ENCODE data around the gene ZNF77.
"Not testable (repeated sequence)": the region's sequence is repeated elsewhere in the genome, so short reads cannot be mapped to it uniquely, and the experiment has no call there.

Gene ZNF77

GRCh38 chr19:2970201-2970835 lies 25.5 kb upstream of the ZNF77 start:
- DNase-seq = peak in 2 of 4 experiments; percentile 16 to 27

- DNase-seq = peak in 3 of 4 experiments; percentile 41 to 51 (median 49)
These were observed 24.3 kb upstream of the ZNF77 start for GRCh38 chr19:2969104-2969504.

GRCh38 chr19:2967972-2968371 lies 23.2 kb upstream of the ZNF77 start:
- DNase-seq = no peak

GRCh38 chr19:2964874-2965273 lies 20.1 kb upstream of the ZNF77 start:
- DNase-seq = no peak

GRCh38 chr19:2963631-2964030 lies 18.9 kb upstream of the ZNF77 start:
- not testable (repeated sequence) for DNase-seq

GRCh38 chr19:2963122-2963521 lies 18.4 kb upstream of the ZNF77 start:
- DNase-seq = no peak

- peak; percentile 73 to 91 (median 86) for DNase-seq
These were observed 17.4 kb upstream of the ZNF77 start for GRCh38 chr19:2962018-2962670.

- no peak for DNase-seq
These were observed 15.3 kb upstream of the ZNF77 start for GRCh38 chr19:2960120-2960519.

GRCh38 chr19:2957160-2957559 lies 12.4 kb upstream of the ZNF77 start:
- DNase-seq = no peak

- no peak for DNase-seq
These were observed 8.2 kb upstream of the ZNF77 start for GRCh38 chr19:2952953-2953481.

GRCh38 chr19:2950286-2951124 lies 5.7 kb upstream of the ZNF77 start:
- peak; percentile 99 to 100 (median 100) for DNase-seq

GRCh38 chr19:2949939-2950285 lies 5.1 kb upstream of the ZNF77 start:
- DNase-seq = peak; percentile 41 to 52 (median 47)

GRCh38 chr19:2945575-2946184 lies 909 bp upstream of the ZNF77 start:
- no peak for DNase-seq

- no peak for DNase-seq
These were observed 382 bp downstream of the ZNF77 start for GRCh38 chr19:2944403-2944774.

GRCh38 chr19:2942928-2943640 lies 1.7 kb downstream of the ZNF77 start:
- no peak for DNase-seq

GRCh38 chr19:2935863-2936262 lies 8.9 kb downstream of the ZNF77 start:
- not testable (repeated sequence) for DNase-seq

- no peak for DNase-seq
These were observed 11.3 kb downstream of the ZNF77 start for GRCh38 chr19:2933490-2933910.

GRCh38 chr19:2927032-2927430 lies 17.7 kb downstream of the ZNF77 start:
- DNase-seq = no peak

GRCh38 chr19:2926341-2927031 lies 18.3 kb downstream of the ZNF77 start:
- no peak for DNase-seq

GRCh38 chr19:2923510-2923909 lies 21.3 kb downstream of the ZNF77 start:
- DNase-seq = no peak

GRCh38 chr19:2922987-2923386 lies 21.8 kb downstream of the ZNF77 start:
- DNase-seq = no peak
